NB4 (cell line): ENCODE measurements around the gene HNRNPU.

ENCODE experiments used
- CTCF ChIP-seq: IDR thresholded peaks from one replicate; pipeline ENCODE4 v1.5.1; 2012; ENCODE audit warnings: low read depth, low read length
- MYC ChIP-seq: IDR thresholded peaks from 2 replicates; pipeline ENCODE4 v1.6.1; 2011; ENCODE audit warnings: low read depth, low read length
- POLR2A ChIP-seq: IDR thresholded peaks from 2 replicates; pipeline ENCODE4 v1.6.1; 2011; ENCODE audit warnings: mild to moderate bottlenecking; ENCODE audit not compliant: insufficient read length; ENCODE audit errors: extremely low read depth

- TF ChIP-seq CTCF: no peak
- no peak for TF ChIP-seq MYC
- no peak for TF ChIP-seq POLR2A
These were observed 46.9 kb downstream of the HNRNPU start for GRCh38 chr1:244817415-244817894.
